Hematopoietic multipotent progenitor cell treated with erythropoietin and hydrocortisone succinate and interleukin-3 and kit ligand, for 17 days (in vitro differentiated cells): ENCODE results near the gene MAP3K2.

ENCODE experiments used
- DNase-seq: peaks from one replicate; pipeline ENCODE4 v3.0.0-alpha.2; 2015; ENCODE audit warnings: low spot score

MAP3K2 gene

GRCh38 chr2:127348426-127349000 lies 39.3 kb downstream of the MAP3K2 start:
- DNase-seq = no peak

GRCh38 chr2:127347734-127348392 lies 39.9 kb downstream of the MAP3K2 start:
- no peak for DNase-seq

GRCh38 chr2:127347015-127347414 lies 40.8 kb downstream of the MAP3K2 start:
- no peak for DNase-seq

- DNase-seq = no peak
Observed at GRCh38 chr2:127343277-127343676, 44.5 kb downstream of the MAP3K2 start.

- DNase-seq = no peak
Observed at GRCh38 chr2:127342101-127342500, 45.7 kb downstream of the MAP3K2 start.

GRCh38 chr2:127332335-127332734 lies 55.4 kb downstream of the MAP3K2 start:
- no peak for DNase-seq

GRCh38 chr2:127330753-127331152 lies 57.0 kb downstream of the MAP3K2 start:
- DNase-seq = no peak

GRCh38 chr2:127326289-127326945 lies 61.4 kb downstream of the MAP3K2 start:
- DNase-seq = no peak

GRCh38 chr2:127324635-127325034 lies 63.1 kb downstream of the MAP3K2 start:
- DNase-seq = peak; percentile 50

GRCh38 chr2:127321303-127321702 lies 66.5 kb downstream of the MAP3K2 start:
- DNase-seq = no peak

- DNase-seq = no peak
Observed at GRCh38 chr2:127320586-127321275, 67.0 kb downstream of the MAP3K2 start.

- no peak for DNase-seq
Observed at GRCh38 chr2:127320067-127320466, 67.7 kb downstream of the MAP3K2 start.

- DNase-seq = no peak
Observed at GRCh38 chr2:127314193-127314988, 73.4 kb downstream of the MAP3K2 start.

GRCh38 chr2:127313406-127313805 lies 74.4 kb downstream of the MAP3K2 start:
- DNase-seq = no peak

- no peak for DNase-seq
Observed at GRCh38 chr2:127310980-127311379, 76.8 kb downstream of the MAP3K2 start.

- DNase-seq = no peak
Observed at GRCh38 chr2:127309468-127309867, 78.3 kb downstream of the MAP3K2 start.

- DNase-seq = no peak
Observed at GRCh38 chr2:127308586-127309138, 79.1 kb downstream of the MAP3K2 start.

GRCh38 chr2:127305990-127306585 lies 81.7 kb downstream of the MAP3K2 start:
- DNase-seq = no peak

- no peak for DNase-seq
Observed at GRCh38 chr2:127302168-127302567, 85.6 kb downstream of the MAP3K2 start.

GRCh38 chr2:127293748-127294562 lies 93.8 kb downstream of the MAP3K2 start, which contains the start of gene ERCC3:
Gene ERCC3, minus strand, starts transcription at chr2:127294144. Its CDS starts 63 bp downstream, at chr2:127294081.
- DNase-seq = peak; percentile 61
